ENCODE results near the gene MMP10. TPM values are rescaled to one million over a fixed set of nuclear protein-coding genes. Genes with fewer than 3 reads are reported as not detected.

Gene MMP10
- total and polyA plus RNA-seq, 2 of the 8 experiments (the other 6 are each of a cell fraction or from before 2014, with no cell fraction given) = 0.03 to 0.17 TPM

- TF ChIP-seq USF2 (IDR thresholded peaks at IDR 0.05; ENCODE audit: low read length) = peak; percentile 47; the same call in 1 of the 2 replicates
- peak; percentile 24; the same call in 1 of the 2 replicates for TF ChIP-seq TBP (IDR thresholded peaks at IDR 0.05; ENCODE audit: low read depth, low read length)
- TF ChIP-seq SIN3A (conservative IDR thresholded peaks at IDR 0.05 in 1 of 2, IDR thresholded peaks at IDR 0.05 in 1 of 2; ENCODE audit: low read depth in 1 of 2, low read length in 2 of 2) = peak in 1 of 2 experiments; percentile 47; a peak in 1 of 4 replicates
- 0 out of 2 replicates have a peak, but pooled peaks have one; percentile 24 for TF ChIP-seq CHD2 (IDR thresholded peaks at IDR 0.05; ENCODE audit: low read length)
- TF ChIP-seq FOSL1 (IDR thresholded peaks at IDR 0.05; ENCODE audit: insufficient read depth, low read depth, low read length) = no peak
- TF ChIP-seq SRF (IDR thresholded peaks at IDR 0.05; ENCODE audit: low read depth, low read length) = no peak
- no peak for TF ChIP-seq JUN (IDR thresholded peaks at IDR 0.05; ENCODE audit: low read depth, low read length)
- TF ChIP-seq MAX (IDR thresholded peaks at IDR 0.05) = peak; percentile 65
- no peak for TF ChIP-seq ATF2 (IDR thresholded peaks at IDR 0.05; ENCODE audit: low read length)
- no peak for TF ChIP-seq SP1 (IDR thresholded peaks at IDR 0.05; ENCODE audit: low read depth, low read length)
These were observed 27.5 kb upstream of the MMP10 start (continued) for GRCh38 chr11:102807921-102808320.
